H1 (cell line): ENCODE data around the gene TMEM117. TPM values are rescaled to one million over a fixed set of nuclear protein-coding genes. Genes with fewer than 3 reads are reported as not detected.

Experiments used
- FOSL1 ChIP-seq: IDR thresholded peaks from 2 replicates; pipeline ENCODE4 v1.6.1; 2011; ENCODE audit warnings: mild to moderate bottlenecking, low read depth, low read length, moderate library complexity; ENCODE audit not compliant: insufficient read depth
- MAFK ChIP-seq: IDR thresholded peaks from 2 replicates; pipeline ENCODE4 v1.6.1; 2012; ENCODE audit warnings: low read depth, mild to moderate bottlenecking, improper control_type of control experiment, low read length
- polyA plus RNA-seq, 7 experiments: library from polyadenylated mRNA; depleted of rRNA in 3 of 7; stranded (reverse) in 5 of 7; unstranded in 2 of 7; fragments of >200 nt in 5 of 7; fragments of 200-250 nt in 2 of 7; gene quantifications; 1 replicate in 5 of 7; 2 replicates in 1 of 7; 4 replicates in 1 of 7; pipeline versions ENCODE4 v1.2.1 to v1.2.3, GENCODE V29; 2011 to 2013; ENCODE audit warnings: missing spikeins in 2 of 7, mixed read lengths in 2 of 7
- total RNA-seq: library from RNA; stranded (reverse); fragmentation: NEBNext Ultra II Directional; extraction: Animal tissue kit (Norgen Biotek cat#: 25700); gene quantifications from 2 replicates; pipeline ENCODE4 v1.2.1, GENCODE V29; 2021

Gene TMEM117
- total and polyA plus RNA-seq, 2 of the 8 experiments (the other 6 are each of a cell fraction or from before 2014, with no cell fraction given): 0.80 to 1.4 TPM

DNA sequence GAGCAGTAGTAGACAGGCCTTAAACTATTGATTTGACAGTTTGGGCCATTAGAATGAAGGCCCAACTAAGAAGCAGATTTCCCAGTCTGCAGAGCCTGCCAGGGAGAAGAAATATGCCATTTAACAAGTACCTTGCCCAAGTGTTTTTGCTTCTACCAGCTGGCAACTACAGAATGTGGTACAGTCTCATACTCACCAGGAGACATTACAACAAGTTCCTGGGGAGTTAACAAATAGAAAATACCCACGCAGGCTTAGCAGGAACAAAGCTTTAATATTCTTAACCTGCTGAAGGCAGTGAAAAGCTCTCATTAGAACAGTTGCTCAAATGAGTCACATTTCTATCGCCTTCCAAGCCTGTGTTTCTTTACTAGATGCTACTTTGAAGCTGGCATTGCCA, 241.0 kb downstream of the TMEM117 start (continued):
- TF ChIP-seq FOSL1 (no peak), MAFK (no peak)
